Kidney (tissue), 14 donors: Measurements from ENCODE around the gene TXNL4A. TPM values are rescaled to one million over a fixed set of nuclear protein-coding genes. Genes with fewer than 3 reads are reported as not detected.

ENCODE experiments used
- DNase-seq, 5 donors: peaks; one replicate each; pipeline ENCODE4 v3.0.0-alpha.2; 2013 to 2020
- FAIRE-seq: peaks from 2 replicates; lab custom pipeline; 2012; peaks lifted over from hg19 to GRCh38; lab: Jason Lieb, UNC
- H3K27ac ChIP-seq, 2 donors: one replicate each; pipeline ENCODE4 v1.7.0; 2013; ENCODE audit warnings: low read depth in 2 of 2, low read length in 2 of 2, inconsistent platforms in 1 of 2
- H3K27me3 ChIP-seq: one replicate; pipeline ENCODE4 v1.7.1; 2013; ENCODE audit warnings: low read length, inconsistent platforms; ENCODE audit not compliant: control insufficient read depth, insufficient read depth
- H3K36me3 ChIP-seq, 3 donors: one replicate each; pipeline versions ENCODE4 v1.7.0 to v1.7.1; 2013; ENCODE audit warnings: low read length in 3 of 3, control low read depth in 1 of 3, inconsistent platforms in 1 of 3; ENCODE audit not compliant: insufficient read depth in 3 of 3, control insufficient read depth in 2 of 3
- H3K4me1 ChIP-seq, 3 donors: one replicate each; pipeline versions ENCODE4 v1.7.0 to v1.7.1; 2013; ENCODE audit warnings: low read length in 3 of 3, inconsistent platforms in 1 of 3, low read depth in 1 of 3; ENCODE audit not compliant: control insufficient read depth in 2 of 3, insufficient read depth in 2 of 3
- H3K4me3 ChIP-seq, 3 donors: one replicate each; pipeline versions ENCODE4 v1.7.0 to v1.8.1; 2013; ENCODE audit warnings: low read length in 3 of 3, control low read depth in 1 of 3, inconsistent platforms in 1 of 3
- H3K9ac ChIP-seq, 3 donors: one replicate each; pipeline versions ENCODE4 v1.7.0 to v1.7.1; 2013; ENCODE audit warnings: low read length in 3 of 3, control low read depth in 1 of 3, inconsistent platforms in 1 of 3
- H3K9me3 ChIP-seq, 3 donors: one replicate each; pipeline versions ENCODE4 v1.7.0 to v1.7.1; 2013; ENCODE audit warnings: low read length in 3 of 3, control low read depth in 1 of 3, inconsistent platforms in 1 of 3; ENCODE audit not compliant: control insufficient read depth in 2 of 3, insufficient read depth in 1 of 3
- intact Hi-C: fragments of 100-400 bp; cut with DNase I; formaldehyde crosslinking; loops from one replicate; pipeline ENCODE4 v1.11.1; 2022
- polyA plus RNA-seq: library from polyadenylated mRNA; stranded (reverse); fragments of 350-450 nt; fragmentation: Illumina TruSeq; extraction: RNeasy Lipid Tissue Mini Kit (QIAGEN cat#74804); gene quantifications from one replicate; pipeline ENCODE4 v1.2.3, GENCODE V29; 2014; ENCODE audit warnings: low read depth, low replicate concordance; ENCODE audit not compliant: insufficient read depth
- total RNA-seq: library from RNA; stranded (reverse); fragmentation: NEBNext Ultra II Directional; extraction: Animal tissue kit (Norgen Biotek cat#: 25700); gene quantifications from one replicate; pipeline ENCODE4 v1.2.1, GENCODE V29; 2021
- TF ChIP-seq, protein P1 (sequence below): IDR thresholded peaks from 3 replicates; pipeline ENCODE4 v1.5.1; 2012; ENCODE audit warnings: mild to moderate bottlenecking, moderate library complexity, borderline replicate concordance; ENCODE audit not compliant: insufficient read depth; ENCODE audit errors: extremely low read depth
- donor health status: control.
- donor health status: control.
- donor health status: control.
- donor health status: control.
- donor health status: control.
- donor health status: DM: yes; HTN: yes; CAD: no.
- donor health status: Normal renal cell carcinoma (clear cell type).

Gene TXNL4A
- total and polyA plus RNA-seq, 2 donors from 2014 or later: 76.7 to 178 TPM

DNA sequence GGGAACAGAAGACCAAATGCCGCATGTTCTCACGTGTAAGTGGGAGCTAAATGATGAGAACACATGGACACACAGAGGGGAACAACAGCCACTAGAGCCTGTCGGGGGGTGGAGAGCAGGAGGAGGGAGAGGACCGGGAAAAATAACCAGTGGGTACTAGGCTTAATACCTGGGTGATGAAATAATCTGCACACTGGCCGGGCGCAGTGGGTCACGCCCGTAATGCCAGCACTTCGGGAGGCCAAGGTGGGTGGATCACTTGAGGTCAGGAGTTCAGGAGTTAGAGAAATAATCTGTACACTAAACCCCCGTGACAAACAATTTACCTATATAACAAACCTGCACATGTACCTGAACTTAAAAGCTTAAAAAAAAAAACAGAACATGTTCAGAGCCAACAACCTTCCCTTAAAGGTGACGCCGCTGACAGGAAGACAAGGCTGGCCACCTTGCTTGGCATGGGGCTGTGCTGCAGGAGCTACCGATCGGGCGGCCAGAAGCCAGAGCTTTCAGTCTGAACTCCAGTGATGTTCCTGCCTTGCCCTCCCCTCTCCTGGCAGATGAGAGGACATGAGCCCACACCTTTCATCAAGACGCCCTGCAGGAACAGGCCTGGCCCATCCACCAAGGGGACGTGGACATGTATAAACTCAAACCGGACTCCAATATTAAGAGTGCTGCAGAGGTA lies 48.1 kb downstream of the TXNL4A start:
- TF ChIP-seq, protein P1, sequence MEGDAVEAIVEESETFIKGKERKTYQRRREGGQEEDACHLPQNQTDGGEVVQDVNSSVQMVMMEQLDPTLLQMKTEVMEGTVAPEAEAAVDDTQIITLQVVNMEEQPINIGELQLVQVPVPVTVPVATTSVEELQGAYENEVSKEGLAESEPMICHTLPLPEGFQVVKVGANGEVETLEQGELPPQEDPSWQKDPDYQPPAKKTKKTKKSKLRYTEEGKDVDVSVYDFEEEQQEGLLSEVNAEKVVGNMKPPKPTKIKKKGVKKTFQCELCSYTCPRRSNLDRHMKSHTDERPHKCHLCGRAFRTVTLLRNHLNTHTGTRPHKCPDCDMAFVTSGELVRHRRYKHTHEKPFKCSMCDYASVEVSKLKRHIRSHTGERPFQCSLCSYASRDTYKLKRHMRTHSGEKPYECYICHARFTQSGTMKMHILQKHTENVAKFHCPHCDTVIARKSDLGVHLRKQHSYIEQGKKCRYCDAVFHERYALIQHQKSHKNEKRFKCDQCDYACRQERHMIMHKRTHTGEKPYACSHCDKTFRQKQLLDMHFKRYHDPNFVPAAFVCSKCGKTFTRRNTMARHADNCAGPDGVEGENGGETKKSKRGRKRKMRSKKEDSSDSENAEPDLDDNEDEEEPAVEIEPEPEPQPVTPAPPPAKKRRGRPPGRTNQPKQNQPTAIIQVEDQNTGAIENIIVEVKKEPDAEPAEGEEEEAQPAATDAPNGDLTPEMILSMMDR: no peak
- Histone ChIP-seq H3K9ac (no peak overlapping the region), H3K27ac (no peak overlapping the region), H3K4me3 (no peak overlapping the region), H3K9me3 (no peaks in the 10 kb centered on the region), H3K4me1 (peaks cover 0 to 26% (median 10%) of the 10 kb centered on the region in 3 donors), H3K36me3 (peaks cover 0 to 20% (median 15%) of the 10 kb centered on the region in 3 donors), H3K27me3 (no peaks in the 10 kb centered on the region)
- peak in 1 of 5 donors; percentile 39 for DNase-seq
- FAIRE-seq: no peak
- intact Hi-C loops: no loop called here

DNA sequence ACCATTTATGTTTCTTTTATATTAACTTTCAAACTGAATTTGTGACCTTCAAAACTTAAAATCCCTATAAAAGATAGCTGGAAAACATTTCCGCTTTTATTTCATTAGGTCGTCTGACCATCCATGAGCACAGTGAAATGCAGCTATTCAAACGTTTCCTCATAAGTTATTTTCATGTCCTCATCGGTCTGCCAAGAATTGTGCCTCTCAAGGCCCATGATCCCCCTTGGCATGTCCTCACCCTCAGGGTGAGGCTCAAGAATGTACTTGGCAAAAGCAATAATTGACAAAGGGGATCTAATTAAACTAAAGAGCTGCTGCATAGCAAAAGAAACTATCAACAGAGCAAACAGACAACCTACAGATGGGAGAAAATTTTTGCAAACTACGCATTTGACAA lies 49.3 kb downstream of the TXNL4A start:
- no peak overlapping the region for H3K4me3 ChIP-seq
- TF ChIP-seq, protein P1: no peak
- no peak overlapping the region for H3K27ac ChIP-seq
- peaks cover 0 to 22% (median 12%) of the 10 kb centered on the region in 3 donors for H3K4me1 ChIP-seq
- no peaks in the 10 kb centered on the region for H3K27me3 ChIP-seq
- peaks cover 0 to 22% (median 18%) of the 10 kb centered on the region in 3 donors for H3K36me3 ChIP-seq
- DNase-seq: no peak
- H3K9me3 ChIP-seq: no peaks in the 10 kb centered on the region
- intact Hi-C loops: no loop called here
- no peak for FAIRE-seq
- no peak overlapping the region for H3K9ac ChIP-seq

DNA sequence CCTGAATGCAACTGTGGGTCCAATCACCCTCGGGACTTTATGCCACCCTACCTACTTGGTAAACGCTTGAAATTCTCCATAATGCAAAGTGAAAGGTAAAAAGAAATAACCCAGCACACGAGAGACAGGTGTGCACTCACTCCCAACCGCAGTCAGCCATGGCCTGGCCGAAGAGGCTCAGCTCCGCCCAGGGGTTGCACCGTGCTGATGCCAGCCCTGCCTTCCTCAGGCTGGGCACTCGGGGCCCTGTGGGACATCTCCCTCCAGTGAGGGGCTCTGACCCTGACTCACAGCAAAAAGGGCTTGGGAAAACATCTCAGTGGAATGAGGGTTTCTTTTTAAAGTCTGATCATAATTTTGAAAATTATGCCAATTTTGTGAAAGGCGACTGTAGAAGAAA lies 50.2 kb downstream of the TXNL4A start:
- intact Hi-C loops: no loop called here
- DNase-seq: peak in 1 of 5 donors; percentile 39
- TF ChIP-seq, protein P1: no peak
- FAIRE-seq: no peak
- Histone ChIP-seq H3K9me3 (peaks cover 0 to 3% (median 3%) of the 10 kb centered on the region in 3 donors), H3K27me3 (no peaks in the 10 kb centered on the region), H3K27ac (no peak overlapping the region), H3K36me3 (peaks cover 0 to 22% (median 20%) of the 10 kb centered on the region in 3 donors), H3K4me3 (no peak overlapping the region), H3K4me1 (peaks cover 0 to 22% (median 12%) of the 10 kb centered on the region in 3 donors), H3K9ac (no peak overlapping the region)
